ENCODE data around the gene ZFP36L1.

The ZFP36L1 gene

DNA sequence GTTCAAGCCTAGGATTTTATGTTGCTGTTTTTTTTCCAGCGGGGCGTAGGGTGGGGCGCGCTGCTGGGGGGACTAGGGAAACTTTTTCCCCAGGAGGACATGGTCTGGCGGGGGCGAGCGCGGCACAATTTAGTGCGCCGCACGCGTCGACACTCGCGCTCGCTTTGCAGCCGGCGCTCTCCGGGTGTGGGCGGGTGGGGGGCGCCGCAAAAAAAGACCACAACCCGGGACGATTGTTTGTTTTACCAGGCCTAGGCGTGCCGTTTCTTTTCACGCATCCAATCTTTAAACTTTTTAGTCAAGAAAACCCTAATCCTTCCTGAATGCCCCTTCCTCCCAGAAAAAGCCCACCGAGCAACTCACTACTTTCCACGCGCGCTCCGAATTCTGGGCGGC is 865 bp upstream of the ZFP36L1 start:
- TF ChIP-seq HDGF (IDR thresholded peaks at IDR 0.05; ENCODE audit: borderline replicate concordance), result no peak
- TF ChIP-seq NFRKB (IDR thresholded peaks at IDR 0.05), result no peak
- no peak for TF ChIP-seq SP1 (IDR thresholded peaks at IDR 0.05)
- no peak for TF ChIP-seq BHLHE40 (IDR thresholded peaks at IDR 0.05; ENCODE audit: borderline replicate concordance)
- TF ChIP-seq LEF1 (IDR thresholded peaks at IDR 0.05; ENCODE audit: borderline replicate concordance), result no peak
- peak; percentile 41; the same call in 1 of the 2 replicates for TF ChIP-seq TARDBP (IDR thresholded peaks at IDR 0.05)
- ChIA-PET POLR2A (interaction anchor here (0.8 to 5.3 kb wide), 13 partner anchors 9 to 853 kb away, joined by 3 to 63 read pairs (median 5); no protein-coding TSS in a partner anchor), CTCF (no interaction called here)
- DNase-seq (ENCODE audit: extremely low spot score), result no peak

DNA sequence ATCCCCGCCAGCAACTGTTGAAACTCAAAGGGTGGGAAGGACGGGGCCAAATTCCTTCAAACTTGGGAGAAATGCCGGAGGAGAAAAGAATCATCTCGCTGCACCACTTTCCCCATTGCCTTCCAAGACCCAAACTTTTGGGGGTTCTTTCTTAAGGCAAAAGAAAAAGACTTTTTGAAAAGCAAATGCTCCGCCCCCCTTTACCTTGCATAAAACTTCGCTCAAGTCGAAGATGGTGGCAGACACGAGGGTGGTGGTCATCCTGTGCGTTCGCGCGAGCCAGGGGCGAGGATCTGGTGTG is 239 bp downstream of the ZFP36L1 start:
- ChIA-PET CTCF (no interaction called here), POLR2A (interaction anchor here (0.7 to 5.3 kb wide), 16 partner anchors 8 to 852 kb away, joined by 3 to 63 read pairs (median 5); no protein-coding TSS in a partner anchor)
- DNase-seq (ENCODE audit: extremely low spot score), result no peak
- TF ChIP-seq L3MBTL2 (conservative IDR thresholded peaks at IDR 0.05) (peak; percentile 90), ARNT (IDR thresholded peaks at IDR 0.05) (no peak), ZNF384 (IDR thresholded peaks at IDR 0.05) (no peak), LEF1 (IDR thresholded peaks at IDR 0.05; ENCODE audit: borderline replicate concordance) (no peak), FOXM1 (IDR thresholded peaks at IDR 0.05; ENCODE audit: borderline replicate concordance) (no peak), FOXK2 (IDR thresholded peaks at IDR 0.05) (no peak)

- ChIA-PET POLR2A (interaction anchor here (0.8 to 5.3 kb wide), 9 partner anchors 8 to 552 kb away, joined by 3 to 63 read pairs (median 5); no protein-coding TSS in a partner anchor), CTCF (no interaction called here)
- no peak for DNase-seq (ENCODE audit: extremely low spot score)
- TF ChIP-seq LEF1 (IDR thresholded peaks at IDR 0.05; ENCODE audit: borderline replicate concordance), result no peak
- TF ChIP-seq HDGF (IDR thresholded peaks at IDR 0.05; ENCODE audit: borderline replicate concordance), result no peak
- no peak for TF ChIP-seq NFRKB (IDR thresholded peaks at IDR 0.05)
- no peak for TF ChIP-seq TARDBP (IDR thresholded peaks at IDR 0.05)
- TF ChIP-seq ZNF384 (IDR thresholded peaks at IDR 0.05), result no peak
- TF ChIP-seq FOXA1 (IDR thresholded peaks at IDR 0.05), result no peak
- no peak for TF ChIP-seq ELF4 (IDR thresholded peaks at IDR 0.05)
- no peak for TF ChIP-seq SP1 (IDR thresholded peaks at IDR 0.05)
- no peak for TF ChIP-seq ARNT (IDR thresholded peaks at IDR 0.05)
Measured at GRCh38 chr14:68791902-68792677, 777 bp downstream of the ZFP36L1 start.

GRCh38 chr14:68791078-68791901 is 1.6 kb downstream of the ZFP36L1 start:
- CTCF ChIA-PET, result interaction anchor here (0.6 kb wide), 1 partner anchor 830 kb away, joined by 5 read pairs; no protein-coding TSS in a partner anchor
- POLR2A ChIA-PET, result interaction anchor here (0.8 to 5.3 kb wide), 5 partner anchors 19 to 532 kb away, joined by 3 to 63 read pairs (median 5); no protein-coding TSS in a partner anchor
- no peak for DNase-seq (ENCODE audit: extremely low spot score)
- TF ChIP-seq, protein P1, sequence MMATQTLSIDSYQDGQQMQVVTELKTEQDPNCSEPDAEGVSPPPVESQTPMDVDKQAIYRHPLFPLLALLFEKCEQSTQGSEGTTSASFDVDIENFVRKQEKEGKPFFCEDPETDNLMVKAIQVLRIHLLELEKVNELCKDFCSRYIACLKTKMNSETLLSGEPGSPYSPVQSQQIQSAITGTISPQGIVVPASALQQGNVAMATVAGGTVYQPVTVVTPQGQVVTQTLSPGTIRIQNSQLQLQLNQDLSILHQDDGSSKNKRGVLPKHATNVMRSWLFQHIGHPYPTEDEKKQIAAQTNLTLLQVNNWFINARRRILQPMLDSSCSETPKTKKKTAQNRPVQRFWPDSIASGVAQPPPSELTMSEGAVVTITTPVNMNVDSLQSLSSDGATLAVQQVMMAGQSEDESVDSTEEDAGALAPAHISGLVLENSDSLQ (IDR thresholded peaks at IDR 0.05), result no peak
- TF ChIP-seq TARDBP (IDR thresholded peaks at IDR 0.05), result no peak
- TF ChIP-seq ARNT (IDR thresholded peaks at IDR 0.05), result no peak
- no peak for TF ChIP-seq FOXM1 (IDR thresholded peaks at IDR 0.05; ENCODE audit: borderline replicate concordance)
- TF ChIP-seq SUZ12 (IDR thresholded peaks at IDR 0.05), result no peak
- TF ChIP-seq LEF1 (IDR thresholded peaks at IDR 0.05; ENCODE audit: borderline replicate concordance), result no peak
- TF ChIP-seq ZNF384 (IDR thresholded peaks at IDR 0.05), result no peak
- no peak for TF ChIP-seq NFRKB (IDR thresholded peaks at IDR 0.05)
- no peak for TF ChIP-seq BHLHE40 (IDR thresholded peaks at IDR 0.05; ENCODE audit: borderline replicate concordance)
- TF ChIP-seq HDGF (IDR thresholded peaks at IDR 0.05; ENCODE audit: borderline replicate concordance), result no peak
- no peak for TF ChIP-seq FOXA1 (IDR thresholded peaks at IDR 0.05)
- no peak for TF ChIP-seq FOXK2 (IDR thresholded peaks at IDR 0.05)
- TF ChIP-seq SP1 (IDR thresholded peaks at IDR 0.05), result no peak

- ChIA-PET CTCF (interaction anchor here (0.6 to 0.9 kb wide), 2 partner anchors 468 to 829 kb away, joined by 3 to 5 read pairs; no protein-coding TSS in a partner anchor), POLR2A (interaction anchor here (1.0 to 5.3 kb wide), 2 partner anchors 24 to 531 kb away, joined by 3 to 63 read pairs; no protein-coding TSS in a partner anchor)
- TF ChIP-seq ARNT (IDR thresholded peaks at IDR 0.05) (no peak), TARDBP (IDR thresholded peaks at IDR 0.05) (no peak), HDGF (IDR thresholded peaks at IDR 0.05; ENCODE audit: borderline replicate concordance) (no peak), ZNF384 (IDR thresholded peaks at IDR 0.05) (no peak), CTBP1 (IDR thresholded peaks at IDR 0.05; ENCODE audit: borderline replicate concordance) (no peak), ELF4 (IDR thresholded peaks at IDR 0.05) (no peak), BHLHE40 (IDR thresholded peaks at IDR 0.05; ENCODE audit: borderline replicate concordance) (no peak), FOXA1 (IDR thresholded peaks at IDR 0.05) (no peak), FOXM1 (IDR thresholded peaks at IDR 0.05; ENCODE audit: borderline replicate concordance) (no peak)
- no peak for DNase-seq (ENCODE audit: extremely low spot score)
Measured at GRCh38 chr14:68790644-68791077, 2.2 kb downstream of the ZFP36L1 start.

DNA sequence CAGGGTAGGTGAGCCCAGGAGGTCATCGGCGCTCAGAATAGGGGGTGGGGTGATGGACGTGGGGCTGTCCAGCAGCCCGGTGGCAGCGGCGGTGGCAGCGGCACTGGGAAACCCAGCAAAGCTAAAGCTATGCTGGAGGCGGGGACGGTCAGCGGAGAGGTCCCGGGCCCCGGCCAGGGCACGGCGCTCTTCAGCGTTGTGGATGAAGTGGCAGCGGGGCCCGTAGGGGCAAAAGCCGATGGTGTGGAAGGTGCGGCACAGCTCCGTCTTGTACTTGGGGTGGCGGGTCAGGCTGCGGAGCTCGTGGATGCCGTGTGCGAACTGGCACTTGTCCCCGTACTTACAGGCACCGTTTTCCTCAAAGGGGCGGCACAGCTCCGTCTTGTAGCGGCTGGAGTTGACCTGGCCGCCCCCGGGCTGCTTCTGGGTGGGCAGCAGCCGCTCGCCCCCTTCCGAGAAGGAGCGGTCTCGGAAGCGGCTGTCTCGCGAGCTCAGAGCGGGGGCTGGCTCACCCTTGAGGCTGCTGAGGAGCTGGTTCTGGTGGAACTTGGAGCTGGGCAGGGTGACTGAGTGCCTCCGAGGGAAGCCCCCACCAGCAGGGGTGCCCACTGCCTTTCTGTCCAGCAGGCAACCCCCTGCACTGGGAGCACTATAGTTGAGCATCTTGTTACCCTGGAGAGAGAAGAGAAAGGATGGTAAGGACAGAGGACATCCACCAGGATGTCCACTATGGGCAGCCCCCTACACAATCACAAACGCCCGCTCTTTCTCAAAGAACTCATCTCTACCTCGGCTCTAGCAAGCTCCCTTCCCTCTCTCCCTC is 2.8 kb downstream of the ZFP36L1 start:
- TF ChIP-seq ZNF384 (IDR thresholded peaks at IDR 0.05), result no peak
- TF ChIP-seq FOXA1 (IDR thresholded peaks at IDR 0.05), result no peak
- no peak for TF ChIP-seq FOXK2 (IDR thresholded peaks at IDR 0.05)
- TF ChIP-seq NFRKB (IDR thresholded peaks at IDR 0.05), result no peak
- no peak for TF ChIP-seq ARNT (IDR thresholded peaks at IDR 0.05)
- TF ChIP-seq, protein P1 (IDR thresholded peaks at IDR 0.05), result no peak
- TF ChIP-seq TARDBP (IDR thresholded peaks at IDR 0.05), result no peak
- TF ChIP-seq ELF4 (IDR thresholded peaks at IDR 0.05), result no peak
- TF ChIP-seq SUZ12 (IDR thresholded peaks at IDR 0.05), result no peak
- TF ChIP-seq L3MBTL2 (conservative IDR thresholded peaks at IDR 0.05), result no peak
- TF ChIP-seq HDGF (IDR thresholded peaks at IDR 0.05; ENCODE audit: borderline replicate concordance), result no peak
- TF ChIP-seq FOXM1 (IDR thresholded peaks at IDR 0.05; ENCODE audit: borderline replicate concordance), result no peak
- no peak for TF ChIP-seq LEF1 (IDR thresholded peaks at IDR 0.05; ENCODE audit: borderline replicate concordance)

More for the DNA sequence above, 2.8 kb downstream of the ZFP36L1 start:
- no peak for DNase-seq (ENCODE audit: extremely low spot score)
- ChIA-PET POLR2A (interaction anchor here (1.0 to 5.3 kb wide), 2 partner anchors 25 to 530 kb away, joined by 3 to 63 read pairs; no protein-coding TSS in a partner anchor), CTCF (interaction anchor here (0.6 to 1.2 kb wide), 9 partner anchors 25 to 871 kb away, joined by 3 to 5 read pairs (median 3); no protein-coding TSS in a partner anchor)

Data from HEK293T (cell line).